H1 (cell line): Measurements from ENCODE around the gene PLXND1. TPM values are rescaled to one million over a fixed set of nuclear protein-coding genes. Genes with fewer than 3 reads are reported as not detected.
A peak's percentile ranks its signal among the peaks of the same experiment; 100 is the strongest.

Experiments used
- BCL11A ChIP-seq, 2 experiments: IDR thresholded peaks; one replicate each; pipeline ENCODE4 v1.6.1; 2011; ENCODE audit warnings: low read depth in 2 of 2, low read length in 2 of 2, mild to moderate bottlenecking in 2 of 2
- BRCA1 ChIP-seq: IDR thresholded peaks from 2 replicates; pipeline ENCODE4 v1.6.1; 2012; ENCODE audit warnings: low read depth, low read length, improper control_type of control experiment
- CBX8 ChIP-seq: fragments of 300-800, 300-1000 bp; sonication (generic); IDR thresholded peaks from 2 replicates; pipeline ENCODE4 v1.7.1; 2016; ENCODE audit warnings: low read depth, low read length, borderline replicate concordance
- CEBPB ChIP-seq: IDR thresholded peaks from 2 replicates; pipeline ENCODE4 v1.6.1; 2012; ENCODE audit warnings: low read depth, low read length
- CREB1 ChIP-seq: IDR thresholded peaks from 2 replicates; pipeline ENCODE4 v1.6.1; 2012; ENCODE audit warnings: inconsistent platforms
- EGR1 ChIP-seq: IDR thresholded peaks from 2 replicates; pipeline ENCODE4 v1.6.1; 2011; ENCODE audit warnings: low read depth, low read length, borderline replicate concordance
- FOSL1 ChIP-seq: IDR thresholded peaks from 2 replicates; pipeline ENCODE4 v1.6.1; 2011; ENCODE audit warnings: mild to moderate bottlenecking, low read depth, low read length, moderate library complexity; ENCODE audit not compliant: insufficient read depth
- JUN ChIP-seq: IDR thresholded peaks from 2 replicates; pipeline ENCODE4 v1.6.1; 2011; ENCODE audit warnings: low read depth, mild to moderate bottlenecking, improper control_type of control experiment, low read length
- KDM5A ChIP-seq: fragments of 200-600 bp; IDR thresholded peaks from 2 replicates; pipeline ENCODE4 v1.7.1; 2012; ENCODE audit warnings: mild to moderate bottlenecking, low read length, inconsistent platforms, mixed read lengths
- MAFK ChIP-seq: IDR thresholded peaks from 2 replicates; pipeline ENCODE4 v1.6.1; 2012; ENCODE audit warnings: low read depth, mild to moderate bottlenecking, improper control_type of control experiment, low read length
- NANOG ChIP-seq: IDR thresholded peaks from 2 replicates; pipeline ENCODE4 v1.6.1; 2011; ENCODE audit warnings: low read length, low read depth, mild to moderate bottlenecking, inconsistent platforms; ENCODE audit not compliant: insufficient read depth, poor library complexity, severe bottlenecking
- NRF1 ChIP-seq: IDR thresholded peaks from 2 replicates; pipeline ENCODE4 v1.6.1; 2011; ENCODE audit warnings: mild to moderate bottlenecking, low read depth, low read length, improper control_type of control experiment
- POLR2AphosphoS5 ChIP-seq: IDR thresholded peaks from 2 replicates; pipeline ENCODE4 v1.6.1; 2011; ENCODE audit warnings: low read depth, low read length
- RAD21 ChIP-seq, 2 experiments: IDR thresholded peaks in 1 of 2; conservative IDR thresholded peaks in 1 of 2; 2 replicates each; pipeline ENCODE4 v1.6.1; 2011; ENCODE audit warnings: low read depth in 2 of 2, low read length in 2 of 2, improper control_type of control experiment in 1 of 2, inconsistent platforms in 1 of 2, mild to moderate bottlenecking in 1 of 2, moderate library complexity in 1 of 2
- RFX5 ChIP-seq: IDR thresholded peaks from 2 replicates; pipeline ENCODE4 v1.6.1; 2011; ENCODE audit warnings: low read depth, low read length, improper control_type of control experiment, borderline replicate concordance
- SIRT6 ChIP-seq: IDR thresholded peaks from one replicate; pipeline ENCODE4 v1.7.1; 2012; ENCODE audit warnings: low read length, inconsistent platforms
- SIX5 ChIP-seq: IDR thresholded peaks from 2 replicates; pipeline ENCODE4 v1.6.1; 2011; ENCODE audit warnings: mild to moderate bottlenecking, low read depth, low read length
- SP2 ChIP-seq: IDR thresholded peaks from 2 replicates; pipeline ENCODE4 v1.6.1; 2012; ENCODE audit warnings: mild to moderate bottlenecking, low read length, inconsistent platforms
- SP4 ChIP-seq: IDR thresholded peaks from 2 replicates; pipeline ENCODE4 v1.6.1; 2012; ENCODE audit warnings: low read length, inconsistent platforms
- SUZ12 ChIP-seq: fragments of 200-600 bp; sonication (generic); IDR thresholded peaks from 2 replicates; pipeline ENCODE4 v1.6.1; 2012; ENCODE audit warnings: mild to moderate bottlenecking, inconsistent platforms, low read length, moderate library complexity, mixed read lengths
- TAF1 ChIP-seq: IDR thresholded peaks from 2 replicates; pipeline ENCODE4 v1.6.1; 2011; ENCODE audit warnings: mild to moderate bottlenecking, low read depth, low read length
- TCF12 ChIP-seq: IDR thresholded peaks from 2 replicates; pipeline ENCODE4 v1.6.1; 2011; ENCODE audit warnings: low read depth, mild to moderate bottlenecking, low read length
- TEAD4 ChIP-seq: IDR thresholded peaks from 2 replicates; pipeline ENCODE4 v1.6.1; 2012; ENCODE audit warnings: low read depth, low read length, inconsistent platforms, mixed read lengths
- YY1 ChIP-seq: IDR thresholded peaks from 2 replicates; pipeline ENCODE4 v1.6.1; 2011; ENCODE audit warnings: low read depth, mild to moderate bottlenecking, low read length
- polyA plus RNA-seq, 7 experiments: library from polyadenylated mRNA; depleted of rRNA in 3 of 7; stranded (reverse) in 5 of 7; unstranded in 2 of 7; fragments of >200 nt in 5 of 7; fragments of 200-250 nt in 2 of 7; gene quantifications; 1 replicate in 5 of 7; 2 replicates in 1 of 7; 4 replicates in 1 of 7; pipeline versions ENCODE4 v1.2.1 to v1.2.3, GENCODE V29; 2011 to 2013; ENCODE audit warnings: missing spikeins in 2 of 7, mixed read lengths in 2 of 7
- total RNA-seq: library from RNA; stranded (reverse); fragmentation: NEBNext Ultra II Directional; extraction: Animal tissue kit (Norgen Biotek cat#: 25700); gene quantifications from 2 replicates; pipeline ENCODE4 v1.2.1, GENCODE V29; 2021

PLXND1 gene
- total and polyA plus RNA-seq, 2 of the 8 experiments (the other 6 are each of a cell fraction or from before 2014, with no cell fraction given) = 17.7 to 66.4 TPM

DNA sequence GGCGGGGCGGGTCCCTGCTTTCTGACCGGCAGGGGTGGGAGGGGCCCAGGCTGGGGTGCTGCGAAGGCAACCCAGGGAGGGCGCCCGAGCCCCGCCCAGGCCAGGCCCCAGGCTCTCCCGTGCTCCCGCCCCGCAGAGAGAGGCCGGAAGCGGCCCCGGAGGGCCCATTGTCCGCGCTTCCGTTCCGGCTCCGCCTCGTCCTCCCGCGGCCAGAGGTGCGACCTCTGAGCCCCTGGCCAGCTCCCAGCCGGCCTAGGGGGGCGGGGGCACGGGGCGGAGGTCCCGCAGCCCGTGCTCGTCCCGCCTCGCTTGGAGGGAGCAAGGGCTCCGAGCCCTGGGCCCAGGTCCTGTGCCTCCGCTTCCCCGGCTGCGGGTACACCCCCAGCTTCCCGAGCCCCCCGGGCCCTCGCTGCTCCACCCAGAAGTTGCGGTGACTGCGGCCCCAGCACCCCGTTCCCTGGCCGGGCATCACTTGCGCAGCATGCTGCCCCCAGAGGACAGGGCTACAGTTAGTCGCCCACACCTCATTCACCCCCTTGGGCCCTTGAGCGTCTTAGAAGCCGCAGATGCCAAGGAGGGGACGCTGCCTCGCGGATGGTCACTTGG, 20.4 kb upstream of the PLXND1 start (continued):
- TF ChIP-seq SIRT6 = no peak
- TF ChIP-seq RFX5 = no peak
- no peak for TF ChIP-seq FOSL1
- no peak for TF ChIP-seq MAFK
- TF ChIP-seq BCL11A (IDR thresholded peaks at IDR 0.05; ENCODE audit: low read depth in 2 of 2, low read length in 2 of 2) = no peak
- no peak for TF ChIP-seq CEBPB
- TF ChIP-seq SP2 = no peak
- TF ChIP-seq TEAD4 = 0 out of 2 replicates have a peak, but pooled peaks have one; percentile 12
- TF ChIP-seq KDM5A = no peak
- TF ChIP-seq POLR2AphosphoS5 = no peak
- TF ChIP-seq CBX8 = no peak
- TF ChIP-seq SP4 = no peak
- TF ChIP-seq SIX5 = no peak
- TF ChIP-seq CREB1 = no peak
- TF ChIP-seq TAF1 = no peak
- TF ChIP-seq EGR1 = no peak
- TF ChIP-seq BRCA1 = no peak
- no peak for TF ChIP-seq RAD21 (IDR thresholded peaks at IDR 0.05 in 1 of 2, conservative IDR thresholded peaks at IDR 0.05 in 1 of 2; ENCODE audit: low read depth in 2 of 2, low read length in 2 of 2)
- no peak for TF ChIP-seq SUZ12
- no peak for TF ChIP-seq TCF12
- no peak for TF ChIP-seq NRF1
- no peak for TF ChIP-seq NANOG
- TF ChIP-seq JUN = no peak
- 0 out of 2 replicates have a peak, but pooled peaks have one; percentile 40 for TF ChIP-seq YY1
